ENCODE results near the gene TVP23C. TPM values are rescaled to one million over a fixed set of nuclear protein-coding genes. Genes with fewer than 3 reads are reported as not detected.
A peak's percentile ranks its signal among the peaks of the same experiment; 100 is the strongest.

The TVP23C gene
- total RNA-seq, 1 donor from 2014 or later = 30.8 TPM

- Histone ChIP-seq H2AFZ (ENCODE audit: low read depth, low read length) (no peak overlapping the region), H3K9ac (ENCODE audit: low read length) (no peak overlapping the region), H3K27me3 (ENCODE audit: insufficient read depth, low read length) (no peaks in the 10 kb centered on the region), H3K36me3 (ENCODE audit: insufficient read depth, low read length) (no peaks in the 10 kb centered on the region), H4K20me1 (ENCODE audit: insufficient read depth, low read length) (peaks cover 32% of the 10 kb centered on the region), H3K79me2 (ENCODE audit: insufficient read depth, low read length) (no peaks in the 10 kb centered on the region), H3K4me1 (ENCODE audit: insufficient read depth, low read length) (peaks cover 16% of the 10 kb centered on the region), H3K9me3 (ENCODE audit: insufficient read depth, low read depth, low read length) (no peaks in the 10 kb centered on the region), H3K4me2 (ENCODE audit: low read length) (peak overlapping the region; percentile 61), H3K4me3 (ENCODE audit: insufficient read depth, low read depth, low read length) (no peak overlapping the region), H3K27ac (ENCODE audit: low read depth, low read length) (peak overlapping the region; percentile 53)
- Mint-ChIP-seq H3K36me3 (ENCODE audit: low read depth, unreplicated experiment) (peaks cover 15% of the 10 kb centered on the region), H3K4me3 (ENCODE audit: unreplicated experiment) (no peak overlapping the region), H3K27me3 (ENCODE audit: low read depth, unreplicated experiment) (no peaks in the 10 kb centered on the region), H3K9me3 (ENCODE audit: unreplicated experiment) (no peaks in the 10 kb centered on the region), H3K4me1 (ENCODE audit: low read depth, unreplicated experiment) (peaks cover 7% of the 10 kb centered on the region), H3K27ac (ENCODE audit: unreplicated experiment) (no peak overlapping the region)
- no peak for TF ChIP-seq CTCF (IDR thresholded peaks at IDR 0.05; ENCODE audit: insufficient read depth, low read depth, low read length)
- TF ChIP-seq EZH2 (IDR thresholded peaks at IDR 0.05; ENCODE audit: insufficient read depth, low read length) = no peak
- peak; percentile 59 for FAIRE-seq
- DNase-seq (ENCODE audit: low read depth) = peak; percentile 95
Measured at GRCh38 chr17:15469260-15469659, 94.0 kb downstream of the TVP23C start.

GRCh38 chr17:15468126-15468525, 95.2 kb downstream of the TVP23C start:
- Histone ChIP-seq H3K36me3 (ENCODE audit: insufficient read depth, low read length) (no peaks in the 10 kb centered on the region), H3K27me3 (ENCODE audit: insufficient read depth, low read length) (no peaks in the 10 kb centered on the region), H3K4me3 (ENCODE audit: insufficient read depth, low read depth, low read length) (no peak overlapping the region), H3K9me3 (ENCODE audit: insufficient read depth, low read depth, low read length) (no peaks in the 10 kb centered on the region), H3K27ac (ENCODE audit: low read depth, low read length) (no peak overlapping the region), H3K4me1 (ENCODE audit: insufficient read depth, low read length) (peaks cover 28% of the 10 kb centered on the region), H3K9ac (ENCODE audit: low read length) (no peak overlapping the region), H3K4me2 (ENCODE audit: low read length) (no peak overlapping the region), H3K79me2 (ENCODE audit: insufficient read depth, low read length) (no peaks in the 10 kb centered on the region), H4K20me1 (ENCODE audit: insufficient read depth, low read length) (peaks cover 39% of the 10 kb centered on the region), H2AFZ (ENCODE audit: low read depth, low read length) (no peak overlapping the region)
- no peak overlapping the region for H3K4me3 Mint-ChIP-seq (ENCODE audit: unreplicated experiment)
- peaks cover 9% of the 10 kb centered on the region for H3K4me1 Mint-ChIP-seq (ENCODE audit: low read depth, unreplicated experiment)
- DNase-seq (ENCODE audit: low read depth) (no peak), FAIRE-seq (no peak)
- no peak overlapping the region for H3K27ac Mint-ChIP-seq (ENCODE audit: unreplicated experiment)
- TF ChIP-seq CTCF (IDR thresholded peaks at IDR 0.05; ENCODE audit: insufficient read depth, low read depth, low read length) (no peak), EZH2 (IDR thresholded peaks at IDR 0.05; ENCODE audit: insufficient read depth, low read length) (no peak)
- H3K9me3 Mint-ChIP-seq (ENCODE audit: unreplicated experiment) = no peaks in the 10 kb centered on the region
- peaks cover 12% of the 10 kb centered on the region for H3K36me3 Mint-ChIP-seq (ENCODE audit: low read depth, unreplicated experiment)
- H3K27me3 Mint-ChIP-seq (ENCODE audit: low read depth, unreplicated experiment) = no peaks in the 10 kb centered on the region

GRCh38 chr17:15467592-15467991, 95.7 kb downstream of the TVP23C start, which contains the start of gene CDRT4:
Gene CDRT4 (minus strand): TSS chr17:15467621. CDS start chr17:15440238, 27,383 bp downstream.
- no peak within 1 kb of the TSS for H2AFZ ChIP-seq (ENCODE audit: low read depth, low read length)
- no peak within 1 kb of the TSS for H3K4me2 ChIP-seq (ENCODE audit: low read length)
- H4K20me1 ChIP-seq (ENCODE audit: insufficient read depth, low read length) = peaks cover 39% of the 10 kb centered on the region
- no peak within 1 kb of the TSS for H3K4me3 ChIP-seq (ENCODE audit: insufficient read depth, low read depth, low read length)
- H3K9ac ChIP-seq (ENCODE audit: low read length) = no peak within 1 kb of the TSS
- H3K79me2 ChIP-seq (ENCODE audit: insufficient read depth, low read length) = no peaks in the 10 kb centered on the region
- peaks cover 12% of the 10 kb centered on the region for H3K36me3 Mint-ChIP-seq (ENCODE audit: low read depth, unreplicated experiment)
- H3K4me3 Mint-ChIP-seq (ENCODE audit: unreplicated experiment) = no peak within 1 kb of the TSS
- TF ChIP-seq EZH2 (IDR thresholded peaks at IDR 0.05; ENCODE audit: insufficient read depth, low read length) = no peak
- DNase-seq (ENCODE audit: low read depth) (no peak), FAIRE-seq (no peak)
- no peak within 1 kb of the TSS for H3K27ac ChIP-seq (ENCODE audit: low read depth, low read length)
- H3K4me1 ChIP-seq (ENCODE audit: insufficient read depth, low read length) = peaks cover 33% of the 10 kb centered on the region
- no peaks in the 10 kb centered on the region for H3K27me3 Mint-ChIP-seq (ENCODE audit: low read depth, unreplicated experiment)
- H3K36me3 ChIP-seq (ENCODE audit: insufficient read depth, low read length) = no peaks in the 10 kb centered on the region
- H3K27me3 ChIP-seq (ENCODE audit: insufficient read depth, low read length) = no peaks in the 10 kb centered on the region
- H3K9me3 Mint-ChIP-seq (ENCODE audit: unreplicated experiment) = no peaks in the 10 kb centered on the region
- peaks cover 14% of the 10 kb centered on the region for H3K4me1 Mint-ChIP-seq (ENCODE audit: low read depth, unreplicated experiment)
- no peaks in the 10 kb centered on the region for H3K9me3 ChIP-seq (ENCODE audit: insufficient read depth, low read depth, low read length)
- no peak within 1 kb of the TSS for H3K27ac Mint-ChIP-seq (ENCODE audit: unreplicated experiment)

All from astrocyte (in vitro differentiated cells and primary cell).